ENCODE results near the gene CZIB.

GRCh38 chr1:53262000-53262399 lies 41.6 kb upstream of the CZIB start:
- TF ChIP-seq, protein P1, sequence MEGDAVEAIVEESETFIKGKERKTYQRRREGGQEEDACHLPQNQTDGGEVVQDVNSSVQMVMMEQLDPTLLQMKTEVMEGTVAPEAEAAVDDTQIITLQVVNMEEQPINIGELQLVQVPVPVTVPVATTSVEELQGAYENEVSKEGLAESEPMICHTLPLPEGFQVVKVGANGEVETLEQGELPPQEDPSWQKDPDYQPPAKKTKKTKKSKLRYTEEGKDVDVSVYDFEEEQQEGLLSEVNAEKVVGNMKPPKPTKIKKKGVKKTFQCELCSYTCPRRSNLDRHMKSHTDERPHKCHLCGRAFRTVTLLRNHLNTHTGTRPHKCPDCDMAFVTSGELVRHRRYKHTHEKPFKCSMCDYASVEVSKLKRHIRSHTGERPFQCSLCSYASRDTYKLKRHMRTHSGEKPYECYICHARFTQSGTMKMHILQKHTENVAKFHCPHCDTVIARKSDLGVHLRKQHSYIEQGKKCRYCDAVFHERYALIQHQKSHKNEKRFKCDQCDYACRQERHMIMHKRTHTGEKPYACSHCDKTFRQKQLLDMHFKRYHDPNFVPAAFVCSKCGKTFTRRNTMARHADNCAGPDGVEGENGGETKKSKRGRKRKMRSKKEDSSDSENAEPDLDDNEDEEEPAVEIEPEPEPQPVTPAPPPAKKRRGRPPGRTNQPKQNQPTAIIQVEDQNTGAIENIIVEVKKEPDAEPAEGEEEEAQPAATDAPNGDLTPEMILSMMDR (IDR thresholded peaks at IDR 0.05; ENCODE audit: low read depth, low read length) = no peak
- TF ChIP-seq POLR2A (IDR thresholded peaks at IDR 0.05; ENCODE audit: extremely low read depth, insufficient read length) = no peak
- no peak for TF ChIP-seq MYC (IDR thresholded peaks at IDR 0.05; ENCODE audit: low read depth, low read length)
- no peak for TF ChIP-seq MAX (IDR thresholded peaks at IDR 0.05; ENCODE audit: low read depth, low read length)

Data from NB4 (cell line).